Caco-2 (cell line): ENCODE measurements around the gene DEDD2. TPM values are rescaled to one million over a fixed set of nuclear protein-coding genes. Genes with fewer than 3 reads are reported as not detected.

Experiments
- BruUV-seq: library from RNA; stranded (reverse); fragments of 400-500 nt; replicated peaks from 2 replicates; lab custom pipeline; 2021; lab: Mats Ljungman, UMichigan
- CTCF ChIA-PET: fragments of 300-600 bp; sonication (Branson Sonifier 250); formaldehyde crosslinking; loops from one replicate; lab custom pipeline; 2022; ENCODE audit warnings: antibody characterized with exemption; lab: Charles Lee
- POLR2A ChIA-PET: fragments of 300-600 bp; sonication (Branson Sonifier 250); formaldehyde crosslinking; loops from one replicate; lab custom pipeline; 2022; ENCODE audit warnings: antibody characterized with exemption; lab: Charles Lee
- DNase-seq, 2 experiments: peaks; one replicate each; pipeline versions ENCODE4 v3.0.0 to v3.0.0-alpha.2; 2020 to 2022
- H3K27me3 ChIP-seq: replicated peaks from 2 replicates; pipeline ENCODE4 v1.6.0; 2011; ENCODE audit warnings: low read length; ENCODE audit not compliant: control insufficient read depth, insufficient read depth
- H3K36me3 ChIP-seq: 2 replicates; pipeline ENCODE4 v1.5.1; 2011; ENCODE audit warnings: low read length; ENCODE audit not compliant: control insufficient read depth, insufficient read depth
- H3K4me1 ChIP-seq: fragments of 250-450 bp; sonication (Bioruptor Pico); 2 replicates; pipeline ENCODE4 v1.5.1; 2020; ENCODE audit warnings: mild to moderate bottlenecking
- H3K4me3 ChIP-seq: 2 replicates; pipeline ENCODE4 v1.5.1; 2011; ENCODE audit warnings: low read depth, mild to moderate bottlenecking, control low read depth, low read length
- H3K9me3 ChIP-seq: fragments of 250-450 bp; sonication (Bioruptor Pico); 2 replicates; pipeline ENCODE4 v1.5.1; 2020; ENCODE audit warnings: mild to moderate bottlenecking, moderate library complexity
- H3K27ac Mint-ChIP-seq: one replicate; pipeline ENCODE4 v1.8.0; 2022; ENCODE audit warnings: mixed read lengths; ENCODE audit not compliant: unreplicated experiment
- H3K27me3 Mint-ChIP-seq: one replicate; pipeline ENCODE4 v1.8.0; 2022; ENCODE audit warnings: mixed read lengths; ENCODE audit not compliant: insufficient read depth, unreplicated experiment
- H3K36me3 Mint-ChIP-seq: one replicate; pipeline ENCODE4 v1.8.0; 2022; ENCODE audit warnings: mild to moderate bottlenecking, mixed read lengths; ENCODE audit not compliant: insufficient read depth, unreplicated experiment
- H3K4me1 Mint-ChIP-seq: one replicate; pipeline ENCODE4 v1.8.0; 2022; ENCODE audit warnings: low read depth, mixed read lengths; ENCODE audit not compliant: unreplicated experiment
- H3K4me3 Mint-ChIP-seq: one replicate; pipeline ENCODE4 v1.8.0; 2022; ENCODE audit warnings: mild to moderate bottlenecking, moderate library complexity, mixed read lengths; ENCODE audit not compliant: unreplicated experiment
- H3K9me3 Mint-ChIP-seq: one replicate; pipeline ENCODE4 v1.8.0; 2022; ENCODE audit warnings: mixed read lengths; ENCODE audit not compliant: unreplicated experiment
- intact Hi-C: fragments of 100-400 bp; cut with micrococcal nuclease; formaldehyde crosslinking; loops from one replicate; pipeline ENCODE4 v1.10.0; 2022; ENCODE audit not compliant: unreplicated experiment
- total RNA-seq: library from RNA; stranded (reverse); gene quantifications from 2 replicates; pipeline ENCODE4 v1.2.3, GENCODE V29; 2022
- TF ChIP-seq, protein P1 (sequence below), 2 experiments: fragments of 200-600 bp in 1 of 2; IDR thresholded peaks; 1 replicate in 1 of 2; 2 replicates in 1 of 2; pipeline versions ENCODE4 v1.5.1 to v1.8.0; 2011 to 2022; ENCODE audit warnings: antibody characterized with exemption in 1 of 2, control low read depth in 1 of 2, inconsistent platforms in 1 of 2, low read depth in 1 of 2, low read length in 1 of 2, mild to moderate bottlenecking in 1 of 2, moderate library complexity in 1 of 2; ENCODE audit not compliant: insufficient read depth in 1 of 2, severe bottlenecking in 1 of 2, unreplicated experiment in 1 of 2

The DEDD2 gene
- total RNA-seq, 1 experiment from 2014 or later: 31.2 TPM

GRCh38 chr19:42208612-42209011 is 8.9 kb downstream of the DEDD2 start:
- H3K4me1 Mint-ChIP-seq: no peaks in the 10 kb centered on the region
- BruUV-seq: no TSS peak
- TF ChIP-seq, protein P1, sequence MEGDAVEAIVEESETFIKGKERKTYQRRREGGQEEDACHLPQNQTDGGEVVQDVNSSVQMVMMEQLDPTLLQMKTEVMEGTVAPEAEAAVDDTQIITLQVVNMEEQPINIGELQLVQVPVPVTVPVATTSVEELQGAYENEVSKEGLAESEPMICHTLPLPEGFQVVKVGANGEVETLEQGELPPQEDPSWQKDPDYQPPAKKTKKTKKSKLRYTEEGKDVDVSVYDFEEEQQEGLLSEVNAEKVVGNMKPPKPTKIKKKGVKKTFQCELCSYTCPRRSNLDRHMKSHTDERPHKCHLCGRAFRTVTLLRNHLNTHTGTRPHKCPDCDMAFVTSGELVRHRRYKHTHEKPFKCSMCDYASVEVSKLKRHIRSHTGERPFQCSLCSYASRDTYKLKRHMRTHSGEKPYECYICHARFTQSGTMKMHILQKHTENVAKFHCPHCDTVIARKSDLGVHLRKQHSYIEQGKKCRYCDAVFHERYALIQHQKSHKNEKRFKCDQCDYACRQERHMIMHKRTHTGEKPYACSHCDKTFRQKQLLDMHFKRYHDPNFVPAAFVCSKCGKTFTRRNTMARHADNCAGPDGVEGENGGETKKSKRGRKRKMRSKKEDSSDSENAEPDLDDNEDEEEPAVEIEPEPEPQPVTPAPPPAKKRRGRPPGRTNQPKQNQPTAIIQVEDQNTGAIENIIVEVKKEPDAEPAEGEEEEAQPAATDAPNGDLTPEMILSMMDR (IDR thresholded peaks at IDR 0.05; ENCODE audit: insufficient read depth in 1 of 2, low read depth in 1 of 2, low read length in 1 of 2, severe bottlenecking in 1 of 2, unreplicated experiment in 1 of 2): no peak
- Histone ChIP-seq H3K4me3 (no peak overlapping the region), H3K4me1 (0 out of 2 replicates have a peak, but pooled peaks cover 5% of the 10 kb centered on the region), H3K36me3 (peaks cover 4% of the 10 kb centered on the region; the same call in 1 of the 2 replicates), H3K9me3 (no peaks in the 10 kb centered on the region), H3K27me3 (no peaks in the 10 kb centered on the region)
- H3K9me3 Mint-ChIP-seq: no peaks in the 10 kb centered on the region
- ChIA-PET POLR2A (no interaction called here), CTCF (no interaction called here)
- peaks cover 66% of the 10 kb centered on the region for H3K36me3 Mint-ChIP-seq
- H3K4me3 Mint-ChIP-seq: no peak overlapping the region
- intact Hi-C loops: no loop called here
- no peak overlapping the region for H3K27ac Mint-ChIP-seq
- no peak for DNase-seq
- no peaks in the 10 kb centered on the region for H3K27me3 Mint-ChIP-seq

DNA sequence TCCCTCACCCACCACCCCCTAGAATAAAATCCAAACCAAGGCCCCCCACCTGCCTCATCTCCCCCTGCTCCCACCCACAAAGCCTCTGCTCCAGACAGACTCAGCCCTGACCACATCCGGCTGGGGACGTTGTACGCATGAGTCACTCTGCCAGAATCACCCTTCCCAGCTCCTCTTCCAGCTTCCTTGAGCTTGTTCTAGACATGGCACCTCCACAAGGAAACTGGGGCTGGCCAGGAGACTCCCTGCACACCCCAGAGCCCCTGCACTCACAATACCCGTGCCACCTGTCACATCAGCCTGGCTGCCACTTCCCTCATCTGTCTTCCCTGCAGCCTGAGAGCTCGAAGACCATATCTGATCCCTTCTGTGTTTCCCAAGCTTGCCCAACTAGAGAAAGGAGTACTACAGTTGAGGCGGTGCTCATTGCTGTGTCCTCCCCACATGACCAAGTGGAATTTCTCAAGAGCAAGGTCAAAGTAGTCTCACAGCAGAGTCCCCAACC is 9.7 kb downstream of the DEDD2 start:
- no peak for DNase-seq
- Mint-ChIP-seq H3K4me1 (no peaks in the 10 kb centered on the region), H3K9me3 (no peaks in the 10 kb centered on the region), H3K36me3 (peaks cover 66% of the 10 kb centered on the region), H3K4me3 (no peak overlapping the region), H3K27me3 (no peaks in the 10 kb centered on the region), H3K27ac (no peak overlapping the region)
- no TSS peak for BruUV-seq
- no peak overlapping the region for H3K4me3 ChIP-seq
- H3K36me3 ChIP-seq: peaks cover 4% of the 10 kb centered on the region; the same call in 1 of the 2 replicates
- POLR2A ChIA-PET: no interaction called here
- no peaks in the 10 kb centered on the region for H3K27me3 ChIP-seq
- CTCF ChIA-PET: no interaction called here
- 0 out of 2 replicates have a peak, but pooled peaks cover 5% of the 10 kb centered on the region for H3K4me1 ChIP-seq
- no peaks in the 10 kb centered on the region for H3K9me3 ChIP-seq
- TF ChIP-seq, protein P1 (IDR thresholded peaks at IDR 0.05; ENCODE audit: insufficient read depth in 1 of 2, low read depth in 1 of 2, low read length in 1 of 2, severe bottlenecking in 1 of 2, unreplicated experiment in 1 of 2): no peak
- intact Hi-C loops: no loop called here

DNA sequence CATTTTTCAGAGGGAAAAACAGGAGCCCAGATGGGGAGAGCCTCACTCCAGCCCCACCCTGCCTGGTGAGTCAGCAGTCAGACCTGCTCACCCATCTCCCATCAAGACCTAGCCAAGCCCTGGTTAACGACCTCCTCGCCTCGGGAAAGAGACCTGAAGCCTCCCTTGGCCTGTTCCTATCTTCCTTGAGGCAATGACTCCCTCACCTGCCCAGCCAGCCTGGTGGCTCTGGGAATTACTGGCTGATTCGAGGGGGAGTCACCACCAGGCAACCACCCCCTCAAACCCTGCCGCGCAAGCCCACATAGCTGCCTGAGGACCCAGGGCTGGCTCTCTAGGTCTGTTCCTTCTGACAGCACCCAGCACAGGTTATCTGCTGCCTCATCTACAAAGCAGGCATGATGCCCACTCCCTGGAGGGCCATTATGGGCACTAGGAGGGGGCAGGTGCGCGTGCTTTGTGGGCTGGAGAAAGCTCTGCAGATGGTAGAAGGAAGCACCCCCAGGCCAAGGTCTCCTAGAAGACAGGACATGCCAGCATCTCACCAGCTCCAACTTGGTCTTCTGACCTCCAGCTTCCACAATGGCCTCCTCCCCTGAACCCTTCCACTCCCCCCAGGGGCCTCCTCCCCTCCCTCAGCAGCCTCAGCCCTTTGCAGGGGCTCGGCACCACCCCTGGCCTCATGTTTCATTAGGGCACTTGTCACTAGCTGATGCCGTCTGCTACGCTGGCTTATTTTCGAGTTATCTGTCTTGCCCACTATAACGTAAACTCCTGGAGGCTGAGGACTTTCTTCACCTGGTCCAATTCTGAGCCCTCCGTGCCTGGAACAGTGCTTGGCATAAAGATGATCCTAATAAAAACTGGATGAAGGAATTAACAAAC is 10.4 kb downstream of the DEDD2 start:
- no TSS peak for BruUV-seq
- Histone ChIP-seq H3K36me3 (peaks cover 4% of the 10 kb centered on the region; the same call in 1 of the 2 replicates), H3K4me3 (no peak overlapping the region), H3K9me3 (no peaks in the 10 kb centered on the region), H3K27me3 (no peaks in the 10 kb centered on the region), H3K4me1 (0 out of 2 replicates have a peak, but pooled peaks cover 5% of the 10 kb centered on the region)
- no peaks in the 10 kb centered on the region for H3K9me3 Mint-ChIP-seq
- DNase-seq: no peak
- ChIA-PET POLR2A (interaction anchor here (0.6 kb wide), 1 partner anchor 780 kb away, joined by 10 read pairs; the partner anchor contains the start of gene B3GNT8), CTCF (no interaction called here)
- H3K4me3 Mint-ChIP-seq: no peak overlapping the region
- TF ChIP-seq, protein P1 (IDR thresholded peaks at IDR 0.05; ENCODE audit: insufficient read depth in 1 of 2, low read depth in 1 of 2, low read length in 1 of 2, severe bottlenecking in 1 of 2, unreplicated experiment in 1 of 2): no peak
- H3K4me1 Mint-ChIP-seq: no peaks in the 10 kb centered on the region
- intact Hi-C loops: no loop called here
- peaks cover 69% of the 10 kb centered on the region for H3K36me3 Mint-ChIP-seq
- no peak overlapping the region for H3K27ac Mint-ChIP-seq
- H3K27me3 Mint-ChIP-seq: no peaks in the 10 kb centered on the region
